HG02623 (cell line): ENCODE data around the gene CLCN2.

Experiments used
- ATAC-seq: cut with Tn5 transposase; IDR thresholded peaks from one replicate; pipeline ENCODE4 v1.9.1; 2021; ENCODE audit warnings: moderate library complexity; ENCODE audit not compliant: unreplicated experiment

Gene CLCN2

DNA sequence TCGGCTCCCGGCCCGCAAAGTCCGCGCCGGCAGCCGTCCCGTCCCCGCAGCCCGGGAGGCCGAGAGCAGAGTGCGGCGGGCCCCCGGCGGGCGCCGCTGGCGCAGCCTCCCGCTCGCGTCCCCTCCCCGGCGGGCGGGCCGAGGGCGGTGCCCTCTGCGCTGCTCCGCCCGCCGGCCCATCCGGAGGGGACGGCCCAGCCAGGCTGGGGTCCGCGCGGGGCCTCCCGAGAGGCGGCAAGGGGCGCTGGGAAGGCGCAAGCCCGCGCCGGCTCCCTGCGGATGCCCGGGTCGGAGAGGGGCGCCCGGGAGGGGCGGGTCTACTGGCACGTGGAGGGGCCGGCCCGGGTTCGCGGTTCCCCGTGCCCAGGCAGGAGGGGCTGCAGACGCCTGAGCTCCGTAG is at the start of gene CLCN2, which contains the start of gene POLR2H:
Gene CLCN2, minus strand, starts transcription at position 74 of the 400 bp plus-strand sequence. CDS start 126 bp downstream, outside the sequence.
Gene POLR2H, plus strand, starts transcription at position 179 of the 400 bp plus-strand sequence. CDS start 1,783 bp downstream, outside the sequence.
- ATAC-seq: peak; percentile 30

- ATAC-seq: no peak
Observed at GRCh38 chr3:184409946-184410500, 48.6 kb upstream of the CLCN2 start.

- ATAC-seq: no peak
Observed at GRCh38 chr3:184409331-184409926, 48.0 kb upstream of the CLCN2 start.

- no peak for ATAC-seq
Observed at GRCh38 chr3:184405075-184406030, 43.9 kb upstream of the CLCN2 start.

GRCh38 chr3:184399410-184399809 is 38.0 kb upstream of the CLCN2 start:
- ATAC-seq: no peak

- ATAC-seq: no peak
Observed at GRCh38 chr3:184395320-184395660, 33.9 kb upstream of the CLCN2 start.

- ATAC-seq: no peak
Observed at GRCh38 chr3:184391266-184391665, 29.9 kb upstream of the CLCN2 start.

GRCh38 chr3:184389935-184390528 is 28.6 kb upstream of the CLCN2 start:
- no peak for ATAC-seq

DNA sequence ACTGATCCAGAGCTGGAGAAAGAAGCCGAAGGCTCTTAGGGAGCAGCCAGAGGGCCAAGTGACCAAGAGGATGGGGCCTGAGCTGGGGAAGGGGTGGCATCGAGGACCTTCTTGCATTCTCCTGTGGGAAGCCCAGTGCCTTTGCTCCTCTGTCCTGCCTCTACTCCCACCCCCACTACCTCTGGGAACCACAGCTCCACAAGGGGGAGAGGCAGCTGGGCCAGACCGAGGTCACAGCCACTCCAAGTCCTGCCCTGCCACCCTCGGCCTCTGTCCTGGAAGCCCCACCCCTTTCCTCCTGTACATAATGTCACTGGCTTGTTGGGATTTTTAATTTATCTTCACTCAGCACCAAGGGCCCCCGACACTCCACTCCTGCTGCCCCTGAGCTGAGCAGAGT is 28.0 kb upstream of the CLCN2 start:
- ATAC-seq: no peak

- no peak for ATAC-seq
Observed at GRCh38 chr3:184388936-184389230, 27.5 kb upstream of the CLCN2 start.

- ATAC-seq: no peak
Observed at GRCh38 chr3:184388164-184388935, 26.9 kb upstream of the CLCN2 start.

DNA sequence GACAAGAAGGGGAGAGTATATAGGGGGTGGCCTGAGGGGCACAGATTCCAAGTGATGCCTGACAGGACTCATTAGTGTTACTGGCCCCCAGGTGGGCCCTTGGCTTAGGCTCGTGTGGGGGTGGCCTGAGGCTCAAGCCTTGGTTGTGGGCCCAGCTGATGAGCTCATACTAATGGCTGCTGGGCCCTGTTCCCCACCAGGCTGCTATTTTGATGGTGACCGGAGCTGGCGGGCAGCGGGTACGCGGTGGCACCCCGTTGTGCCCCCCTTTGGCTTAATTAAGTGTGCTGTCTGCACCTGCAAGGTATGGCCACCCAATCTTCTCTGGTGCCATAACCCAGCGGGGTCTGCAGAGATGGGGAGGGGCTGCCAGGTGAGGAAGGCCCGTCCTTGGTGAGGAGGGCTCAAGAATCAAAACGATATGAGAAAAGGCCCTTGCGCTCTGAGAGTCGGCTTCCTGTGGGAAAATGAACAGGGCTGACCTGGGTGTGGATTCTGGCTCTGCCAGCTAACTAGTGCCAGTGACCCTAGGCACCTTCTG is 25.8 kb upstream of the CLCN2 start:
- ATAC-seq: no peak

- ATAC-seq: no peak
Observed at GRCh38 chr3:184386047-184386806, 24.8 kb upstream of the CLCN2 start.

GRCh38 chr3:184384856-184385422 is 23.5 kb upstream of the CLCN2 start:
- no peak for ATAC-seq

DNA sequence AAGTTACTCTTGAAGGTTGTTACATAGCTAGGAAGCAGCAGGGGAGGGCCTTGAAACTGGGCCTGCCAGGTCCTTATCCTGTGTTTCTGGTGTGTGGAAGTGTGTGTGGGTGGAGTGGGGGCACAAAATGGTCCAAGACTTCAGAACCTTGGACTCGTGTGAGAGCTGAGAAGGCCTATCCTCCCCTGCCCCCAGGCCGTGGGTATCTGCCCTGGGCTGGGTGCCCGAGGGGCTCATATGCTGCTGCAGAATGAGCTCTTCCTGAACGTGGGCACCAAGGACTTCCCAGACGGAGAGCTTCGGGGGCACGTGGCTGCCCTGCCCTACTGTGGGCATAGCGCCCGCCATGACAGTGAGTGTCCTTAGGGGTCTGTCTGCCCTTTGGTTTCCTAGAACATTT is 22.9 kb upstream of the CLCN2 start:
- no peak for ATAC-seq

- ATAC-seq: no peak
Observed at GRCh38 chr3:184383033-184383740, 21.8 kb upstream of the CLCN2 start.

DNA sequence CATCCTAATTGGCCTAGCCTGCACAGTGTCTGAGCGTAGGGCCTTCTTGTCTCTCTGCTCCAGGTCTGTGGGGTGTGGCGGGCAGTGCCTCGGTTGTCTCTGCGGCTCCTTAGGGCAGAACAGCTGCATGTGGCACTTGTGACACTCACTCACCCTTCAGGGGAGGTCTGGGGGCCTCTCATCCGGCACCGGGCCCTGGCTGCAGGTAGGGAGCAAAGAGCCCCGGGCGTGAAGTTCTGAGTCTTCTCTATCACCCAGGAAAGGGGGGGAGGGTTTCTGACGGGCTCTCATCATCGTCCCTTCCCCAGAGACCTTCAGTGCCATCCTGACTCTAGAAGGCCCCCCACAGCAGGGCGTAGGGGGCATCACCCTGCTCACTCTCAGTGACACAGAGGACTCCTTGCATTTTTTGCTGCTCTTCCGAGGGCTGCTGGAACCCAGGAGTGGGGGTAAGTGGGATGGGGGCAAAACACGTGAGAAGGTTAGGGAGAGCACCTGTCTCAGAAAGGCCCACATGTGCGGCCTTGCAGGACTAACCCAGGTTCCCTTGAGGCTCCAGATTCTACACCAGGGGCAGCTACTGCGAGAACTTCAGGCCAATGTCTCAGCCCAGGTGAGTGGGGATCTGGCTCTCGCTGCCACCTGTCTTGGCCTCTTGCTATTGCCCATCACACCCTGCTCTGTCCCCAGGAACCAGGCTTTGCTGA is 21.1 kb upstream of the CLCN2 start:
- no peak for ATAC-seq
